HEK293T (cell line): ENCODE data around the gene CLEC17A.
A peak's percentile ranks its signal among the peaks of the same experiment; 100 is the strongest.
"Not testable (repeated sequence)": the region's sequence is repeated elsewhere in the genome, so short reads cannot be mapped to it uniquely, and the experiment has no call there.

ENCODE experiments used
- CTCF ChIA-PET: fragments of 350-600 bp; formaldehyde crosslinking; extraction: SDS; loops from one replicate; lab custom pipeline; 2021; ENCODE audit warnings: antibody characterized with exemption, inconsistent platforms; lab: Yijun Ruan, JAX
- POLR2A ChIA-PET: fragments of 350-600 bp; formaldehyde crosslinking; extraction: SDS; loops from one replicate; lab custom pipeline; 2020; ENCODE audit warnings: antibody characterized with exemption, inconsistent platforms; lab: Yijun Ruan, JAX
- DNase-seq: peaks from one replicate; pipeline ENCODE4 v3.0.0; 2012; ENCODE audit warnings: mixed read lengths; ENCODE audit errors: extremely low spot score
- ARNT ChIP-seq: fragments of 450-650 bp; IDR thresholded peaks from 2 replicates; pipeline ENCODE4 v1.6.1; 2017; ENCODE audit warnings: mild to moderate bottlenecking
- BHLHE40 ChIP-seq: fragments of 450-650 bp; IDR thresholded peaks from 2 replicates; pipeline ENCODE4 v1.6.1; 2016; ENCODE audit warnings: mild to moderate bottlenecking, moderate library complexity, borderline replicate concordance
- CTBP1 ChIP-seq: fragments of 450-650 bp; IDR thresholded peaks from 2 replicates; pipeline ENCODE4 v1.6.1; 2016; ENCODE audit warnings: borderline replicate concordance
- ELF4 ChIP-seq: fragments of 450-650 bp; IDR thresholded peaks from 2 replicates; pipeline ENCODE4 v1.6.1; 2017; ENCODE audit warnings: antibody characterized with exemption
- FOXA1 ChIP-seq: fragments of 450-650 bp; IDR thresholded peaks from 2 replicates; pipeline ENCODE4 v1.6.1; 2016; ENCODE audit warnings: mild to moderate bottlenecking
- FOXK2 ChIP-seq: fragments of 450-650 bp; IDR thresholded peaks from 2 replicates; pipeline ENCODE4 v1.6.1; 2016; ENCODE audit warnings: mild to moderate bottlenecking
- FOXM1 ChIP-seq: fragments of 450-650 bp; IDR thresholded peaks from 2 replicates; pipeline ENCODE4 v1.6.1; 2017; ENCODE audit warnings: mild to moderate bottlenecking, borderline replicate concordance
- HDGF ChIP-seq: fragments of 450-650 bp; IDR thresholded peaks from 2 replicates; pipeline ENCODE4 v1.6.1; 2017; ENCODE audit warnings: antibody characterized with exemption, borderline replicate concordance
- L3MBTL2 ChIP-seq: fragments of 450-650 bp; conservative IDR thresholded peaks from 2 replicates; pipeline ENCODE4 v1.6.1; 2016; ENCODE audit warnings: mild to moderate bottlenecking
- LEF1 ChIP-seq: fragments of 450-650 bp; IDR thresholded peaks from 2 replicates; pipeline ENCODE4 v1.6.1; 2017; ENCODE audit warnings: mild to moderate bottlenecking, borderline replicate concordance
- NFRKB ChIP-seq: fragments of 450-650 bp; IDR thresholded peaks from 2 replicates; pipeline ENCODE4 v1.6.1; 2016; ENCODE audit warnings: mild to moderate bottlenecking, moderate library complexity
- SP1 ChIP-seq: fragments of 450-650 bp; IDR thresholded peaks from 2 replicates; pipeline ENCODE4 v1.6.1; 2017
- SUZ12 ChIP-seq: fragments of 450-650 bp; IDR thresholded peaks from 2 replicates; pipeline ENCODE4 v1.6.1; 2016; ENCODE audit warnings: mild to moderate bottlenecking
- TARDBP ChIP-seq: fragments of 450-650 bp; IDR thresholded peaks from 2 replicates; pipeline ENCODE4 v1.6.1; 2016
- ZNF384 ChIP-seq: fragments of 450-650 bp; IDR thresholded peaks from 2 replicates; pipeline ENCODE4 v1.6.1; 2016
- TF ChIP-seq, protein P1 (sequence below): fragments of 450-650 bp; IDR thresholded peaks from 2 replicates; pipeline ENCODE4 v1.6.1; 2016

Gene CLEC17A, protein sequence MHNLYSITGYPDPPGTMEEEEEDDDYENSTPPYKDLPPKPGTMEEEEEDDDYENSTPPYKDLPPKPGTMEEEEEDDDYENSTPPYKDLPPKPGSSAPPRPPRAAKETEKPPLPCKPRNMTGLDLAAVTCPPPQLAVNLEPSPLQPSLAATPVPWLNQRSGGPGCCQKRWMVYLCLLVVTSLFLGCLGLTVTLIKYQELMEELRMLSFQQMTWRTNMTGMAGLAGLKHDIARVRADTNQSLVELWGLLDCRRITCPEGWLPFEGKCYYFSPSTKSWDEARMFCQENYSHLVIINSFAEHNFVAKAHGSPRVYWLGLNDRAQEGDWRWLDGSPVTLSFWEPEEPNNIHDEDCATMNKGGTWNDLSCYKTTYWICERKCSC

DNA sequence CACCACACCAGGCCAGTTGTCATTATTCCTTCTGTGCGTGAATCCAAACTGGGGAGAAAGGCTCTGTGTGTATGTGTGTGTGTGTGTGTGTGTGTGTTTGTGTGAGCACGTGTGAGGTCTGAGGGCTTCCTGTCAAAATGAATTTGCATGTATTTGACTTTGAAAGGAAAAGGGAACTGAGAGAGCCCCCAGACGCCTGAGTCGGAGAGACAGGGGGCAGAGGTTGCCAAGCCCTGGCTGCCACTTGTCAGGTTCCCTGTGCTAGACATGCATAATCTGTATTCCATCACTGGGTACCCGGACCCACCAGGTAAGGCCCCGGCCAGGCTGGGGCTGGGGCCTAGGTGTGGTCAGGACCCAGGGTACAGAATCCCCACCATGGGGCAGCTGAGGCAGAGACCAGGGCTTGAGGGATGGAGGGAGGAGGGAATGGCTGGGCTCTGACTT lies at the start of gene CLEC17A:
TSS of gene CLEC17A (plus strand) at position 191 of the 447 bp plus-strand sequence. CDS start at position 268, 77 bp downstream.
- ChIA-PET CTCF (no interaction called here), POLR2A (no interaction called here)
- no peak for TF ChIP-seq LEF1
- TF ChIP-seq, protein P1, sequence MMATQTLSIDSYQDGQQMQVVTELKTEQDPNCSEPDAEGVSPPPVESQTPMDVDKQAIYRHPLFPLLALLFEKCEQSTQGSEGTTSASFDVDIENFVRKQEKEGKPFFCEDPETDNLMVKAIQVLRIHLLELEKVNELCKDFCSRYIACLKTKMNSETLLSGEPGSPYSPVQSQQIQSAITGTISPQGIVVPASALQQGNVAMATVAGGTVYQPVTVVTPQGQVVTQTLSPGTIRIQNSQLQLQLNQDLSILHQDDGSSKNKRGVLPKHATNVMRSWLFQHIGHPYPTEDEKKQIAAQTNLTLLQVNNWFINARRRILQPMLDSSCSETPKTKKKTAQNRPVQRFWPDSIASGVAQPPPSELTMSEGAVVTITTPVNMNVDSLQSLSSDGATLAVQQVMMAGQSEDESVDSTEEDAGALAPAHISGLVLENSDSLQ: no peak
- no peak for TF ChIP-seq FOXK2
- TF ChIP-seq FOXM1: no peak
- TF ChIP-seq ELF4: no peak
- TF ChIP-seq BHLHE40: no peak
- TF ChIP-seq TARDBP: no peak
- no peak for TF ChIP-seq SP1
- no peak for DNase-seq

DNA sequence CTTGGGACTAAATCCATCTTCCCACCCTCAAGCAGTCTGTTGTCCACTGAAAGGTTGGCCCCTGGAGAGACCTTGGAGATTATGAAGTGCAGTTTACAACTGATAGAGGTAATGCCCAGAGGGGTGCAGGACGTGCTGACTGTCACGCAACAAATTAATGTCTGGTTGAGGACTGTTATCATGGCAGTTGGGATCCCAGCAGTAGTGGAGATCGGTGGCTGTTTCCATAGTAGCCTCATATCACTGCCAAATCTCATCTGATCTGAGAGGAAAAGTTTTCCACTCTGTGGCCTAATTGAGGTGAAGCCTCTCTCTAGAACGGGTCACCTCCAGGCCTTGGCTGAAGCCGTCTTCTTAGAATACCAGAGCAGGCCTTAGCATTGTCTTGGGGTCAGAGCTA lies 49.4 kb upstream of the CLEC17A start:
- CTCF ChIA-PET: no interaction called here
- DNase-seq: no peak
- TF ChIP-seq L3MBTL2 (no peak), ARNT (no peak), FOXA1 (no peak), ELF4 (no peak), FOXM1 (no peak), SP1 (no peak), TARDBP (no peak), SUZ12 (no peak), HDGF (no peak), FOXK2 (no peak), CTBP1 (no peak), BHLHE40 (no peak)
- TF ChIP-seq, protein P1: no peak
- POLR2A ChIA-PET: interaction anchor here (1.2 kb wide), 2 partner anchors 15 to 16 kb away, joined by 3 to 5 read pairs; partner anchors contain the start of gene DNAJB1

DNA sequence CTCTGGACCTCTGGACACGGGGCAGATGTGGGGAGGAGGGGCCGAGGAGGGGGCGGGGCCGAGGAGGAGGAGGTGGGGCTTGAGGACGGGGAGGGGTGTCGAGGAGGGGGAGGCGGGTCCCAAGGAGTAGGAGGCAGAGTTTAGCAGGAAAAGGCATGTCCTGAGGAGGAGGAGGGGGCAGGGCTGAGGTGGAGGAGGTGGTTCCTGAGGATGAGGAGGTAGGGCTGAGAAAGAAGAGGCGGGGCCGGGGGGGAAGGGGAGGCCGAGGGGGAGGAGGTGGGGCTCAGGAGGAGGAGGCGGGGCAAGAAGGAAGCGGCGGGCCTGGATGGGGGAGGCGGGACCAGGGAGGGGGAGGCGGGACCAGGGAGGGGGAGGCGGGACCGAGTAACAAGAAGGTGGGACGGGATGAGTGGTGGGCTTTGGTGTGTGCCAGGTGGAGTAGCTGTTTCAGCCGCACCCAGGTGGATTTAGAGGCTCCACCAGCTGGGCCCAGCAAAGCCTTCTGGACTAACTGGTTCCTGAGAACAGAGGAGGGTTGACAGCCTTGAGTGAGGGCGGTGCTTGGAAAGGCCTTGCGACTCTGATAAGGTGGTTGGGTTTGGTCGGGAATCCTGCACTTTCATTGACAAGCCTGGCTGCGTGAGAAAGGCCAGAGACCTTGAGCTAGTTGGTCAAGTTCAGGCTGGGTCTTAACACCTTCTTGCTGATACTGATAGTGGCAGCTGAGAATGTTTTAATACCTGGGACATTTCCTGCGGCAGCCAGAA lies 45.8 kb upstream of the CLEC17A start:
- TF ChIP-seq L3MBTL2 (no peak), SP1 (no peak), TARDBP (no peak), LEF1 (no peak), FOXM1 (no peak), ARNT (no peak), BHLHE40 (no peak), HDGF (no peak), FOXK2 (no peak), ZNF384 (no peak)
- DNase-seq: peak; percentile 84
- POLR2A ChIA-PET: interaction anchor here (3.6 kb wide), 1 partner anchor 19 kb away, joined by 20 read pairs; the partner anchor contains the start of gene DNAJB1
- CTCF ChIA-PET: no interaction called here

DNA sequence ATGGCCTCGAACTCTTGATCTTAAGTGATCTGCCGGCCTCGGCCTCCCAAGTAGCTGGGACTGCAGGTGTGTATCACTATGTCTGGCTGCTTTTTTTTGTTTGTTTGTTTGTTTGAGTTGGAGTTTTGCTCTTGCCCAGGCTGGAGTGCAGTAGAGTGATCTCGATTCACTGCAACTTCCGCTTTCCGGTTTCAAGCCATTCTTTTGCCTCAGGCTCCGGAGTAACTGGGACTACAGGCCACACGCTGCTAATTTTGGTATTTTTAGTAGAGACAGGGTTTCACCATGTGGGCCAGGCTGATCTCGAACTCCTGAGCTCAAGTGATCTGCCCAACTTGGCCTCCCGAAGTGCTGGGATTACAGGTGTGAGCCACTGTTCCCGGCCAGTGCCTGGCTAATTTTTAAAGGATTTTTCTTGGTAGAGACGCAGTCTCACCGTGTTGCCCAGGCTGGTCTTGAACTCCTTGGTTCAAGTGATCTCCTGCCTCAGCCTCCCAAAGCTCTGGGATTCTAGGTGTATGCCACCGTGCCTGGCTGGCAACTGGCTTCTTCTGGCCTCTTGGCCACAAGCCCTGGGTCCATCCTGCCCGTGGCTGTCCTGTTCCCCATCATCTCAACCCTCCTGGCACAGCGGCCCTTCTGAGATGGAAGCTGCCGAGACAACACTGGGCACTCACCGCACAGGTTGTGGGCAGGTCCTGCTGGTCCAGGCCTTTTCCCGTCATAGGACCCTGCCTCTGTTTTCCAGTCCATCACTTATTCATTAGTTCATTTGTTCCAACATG lies 42.0 kb upstream of the CLEC17A start:
- DNase-seq: no peak
- CTCF ChIA-PET: no interaction called here
- TF ChIP-seq L3MBTL2 (no peak), FOXK2 (no peak), BHLHE40 (no peak), ZNF384 (no peak), NFRKB (no peak)
- POLR2A ChIA-PET: no interaction called here

DNA sequence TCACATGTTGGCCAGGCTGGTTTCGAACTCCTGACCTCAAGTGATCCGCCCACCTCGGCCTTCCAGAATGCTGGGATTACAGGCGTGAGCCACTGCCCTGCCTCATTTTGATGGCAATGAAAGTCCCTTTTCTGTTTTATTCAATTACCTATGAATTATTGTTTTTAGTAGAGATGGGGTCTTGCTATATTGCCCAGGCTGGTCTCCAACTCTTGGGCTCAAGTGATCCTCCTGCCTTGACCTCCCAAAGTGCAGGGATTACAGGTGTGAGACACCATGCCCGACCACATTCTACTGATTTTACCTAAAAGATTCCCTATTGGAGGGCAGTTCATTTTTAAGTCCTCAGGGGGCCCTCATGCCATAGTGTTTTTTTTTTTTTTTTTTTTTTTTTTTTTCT lies 40.9 kb upstream of the CLEC17A start:
- POLR2A ChIA-PET, DNase-seq, CTCF ChIA-PET: not testable (repeated sequence)
- TF ChIP-seq ZNF384: peak; percentile 46; the same call in 1 of the 2 replicates

DNA sequence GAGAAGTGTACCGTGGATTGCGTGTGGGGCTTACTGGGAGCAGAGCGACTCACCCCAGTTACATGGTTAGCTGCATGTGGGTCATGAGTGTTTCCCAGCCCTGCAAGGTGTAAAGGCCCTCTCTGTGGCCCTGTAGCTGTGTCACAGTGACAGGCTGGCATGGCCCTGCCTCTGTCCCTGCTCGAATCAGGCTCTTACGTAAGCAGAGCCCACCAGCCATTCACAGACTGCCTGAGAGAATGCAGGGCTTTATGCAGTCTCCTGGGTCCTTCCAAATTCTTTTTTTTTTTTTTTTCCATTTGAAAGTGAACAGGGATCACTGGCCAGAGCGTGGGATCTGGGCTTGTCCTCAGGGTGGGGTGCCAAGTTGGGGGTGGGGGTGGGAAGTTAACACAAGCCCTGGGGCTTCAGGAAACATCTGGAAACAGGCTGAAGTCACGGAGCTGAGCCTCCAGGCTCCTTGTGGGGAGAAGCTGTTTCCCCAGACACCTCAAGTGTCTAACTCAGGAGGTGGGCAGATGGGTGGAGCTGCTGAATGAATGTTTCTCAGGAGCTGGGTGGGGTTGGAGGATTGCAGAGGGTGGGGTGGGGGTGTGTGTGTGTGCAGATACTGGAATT lies 40.1 kb upstream of the CLEC17A start:
- ChIA-PET CTCF (no interaction called here), POLR2A (no interaction called here)
- no peak for DNase-seq
- TF ChIP-seq FOXK2: no peak
- no peak for TF ChIP-seq L3MBTL2
- TF ChIP-seq FOXA1: no peak
- TF ChIP-seq SP1: no peak
- TF ChIP-seq SUZ12: no peak
- TF ChIP-seq, protein P1: no peak
- TF ChIP-seq ARNT: no peak
- TF ChIP-seq HDGF: no peak
- no peak for TF ChIP-seq TARDBP
- TF ChIP-seq FOXM1: no peak
- no peak for TF ChIP-seq CTBP1
- TF ChIP-seq ELF4: no peak
- no peak for TF ChIP-seq ZNF384
- TF ChIP-seq NFRKB: no peak
- no peak for TF ChIP-seq LEF1
- TF ChIP-seq BHLHE40: no peak
